SIG-M5 treated with dmso at 0.1 percent for 504 hours (cell line): ENCODE results near the gene THSD7B.
"Not testable (repeated sequence)": the region's sequence is repeated elsewhere in the genome, so short reads cannot be mapped to it uniquely, and the experiment has no call there.

Experiments used
- DNase-seq: peaks from one replicate; lab custom pipeline; 2025; ENCODE audit not compliant: unreplicated experiment; lab: John Stamatoyannopoulos, UW

THSD7B gene

DNA sequence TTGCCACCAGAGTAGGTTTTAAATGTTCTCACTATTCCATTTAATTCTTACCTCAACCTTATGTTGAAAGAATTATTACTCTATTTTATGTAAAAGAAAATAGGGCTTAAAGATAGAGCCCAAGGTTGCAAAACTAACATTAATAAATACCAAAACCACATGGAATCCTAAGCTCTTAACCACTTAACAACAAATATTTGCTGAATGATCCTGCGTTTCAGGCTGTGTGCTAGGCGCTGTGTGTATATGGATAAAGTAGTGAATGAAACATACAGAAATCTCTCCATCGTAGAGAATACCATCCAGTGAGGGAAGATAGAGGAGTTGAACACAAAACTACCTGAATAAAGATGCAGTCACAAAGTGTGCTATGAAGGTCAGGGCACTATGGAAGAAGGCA is 485.1 kb downstream of the THSD7B start:
- DNase-seq = no peak

DNA sequence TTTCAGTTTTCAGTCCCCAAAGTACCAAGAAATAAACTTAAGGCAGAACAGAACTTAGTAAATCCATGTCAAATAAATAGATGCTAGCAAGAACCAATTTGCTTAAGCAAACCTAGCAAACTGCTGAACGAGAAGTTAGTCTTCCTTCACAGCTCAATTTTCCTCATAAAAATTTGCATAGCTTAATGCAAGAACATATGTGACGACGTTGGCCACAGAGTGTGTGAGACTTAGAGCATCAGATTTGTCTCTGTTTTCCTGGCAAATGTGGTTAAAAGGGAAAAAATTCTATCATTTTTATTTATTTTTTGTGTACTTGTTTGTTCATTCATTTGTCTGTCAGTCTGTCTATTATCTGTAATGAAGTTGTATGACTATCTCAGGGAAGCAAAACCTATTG is 485.7 kb downstream of the THSD7B start:
- no peak for DNase-seq

DNA sequence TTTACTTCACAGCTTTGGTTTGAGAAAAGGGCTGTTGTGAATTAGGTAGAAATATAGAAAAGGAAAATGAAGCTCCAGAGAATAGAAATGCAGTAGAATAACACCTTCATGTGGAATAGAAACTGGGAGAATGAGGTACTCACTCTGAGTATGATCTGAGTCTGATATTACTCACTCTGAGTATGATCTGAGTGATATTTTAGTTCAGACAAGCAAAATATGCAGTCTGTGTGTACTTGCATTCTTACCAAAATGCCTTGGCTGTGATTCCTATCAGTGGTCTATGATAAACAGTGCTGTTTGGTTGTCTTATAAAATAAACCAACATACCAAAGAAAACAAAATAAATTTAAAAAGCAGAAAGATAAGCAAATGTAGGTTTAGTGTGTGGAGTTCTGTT is 487.6 kb downstream of the THSD7B start:
- DNase-seq = no peak

DNA sequence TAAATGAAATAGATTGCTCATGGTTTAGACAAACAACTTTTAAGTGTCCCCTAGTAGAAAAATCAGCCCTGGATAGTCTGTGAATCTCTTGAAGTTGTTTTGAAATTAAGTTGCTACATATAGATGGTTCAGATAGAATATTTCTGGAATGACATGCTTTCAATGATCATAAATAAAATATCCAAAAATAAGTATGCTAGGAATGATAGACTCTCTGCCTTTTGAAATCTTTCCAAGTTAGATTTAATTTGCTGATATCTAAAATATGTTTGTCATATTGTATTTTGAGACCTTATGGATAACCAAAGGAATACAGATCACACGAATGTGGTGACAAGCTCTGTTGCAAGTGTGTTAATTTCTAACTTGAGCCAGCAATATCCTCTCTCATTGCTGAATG is 488.7 kb downstream of the THSD7B start:
- DNase-seq = no peak

DNA sequence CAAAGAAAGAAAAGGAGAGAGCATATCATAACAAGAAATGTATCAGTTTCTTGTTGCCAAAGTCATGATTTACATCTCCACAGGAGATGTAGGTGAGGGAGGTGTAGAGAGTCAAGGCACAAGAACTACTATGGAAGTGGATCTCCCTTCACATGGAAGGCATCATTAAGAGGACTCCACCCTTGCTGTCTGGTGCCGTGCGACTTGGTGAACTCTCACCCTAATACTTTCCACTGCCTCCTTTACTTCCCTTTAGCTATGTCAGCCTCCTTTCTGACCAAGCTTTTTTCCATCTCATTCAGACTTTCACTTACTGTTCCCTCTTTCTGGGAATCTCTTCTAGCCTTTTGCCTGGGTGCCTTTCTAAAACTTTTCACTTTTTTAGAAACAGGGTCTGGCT is 490.0 kb downstream of the THSD7B start:
- DNase-seq = no peak

DNA sequence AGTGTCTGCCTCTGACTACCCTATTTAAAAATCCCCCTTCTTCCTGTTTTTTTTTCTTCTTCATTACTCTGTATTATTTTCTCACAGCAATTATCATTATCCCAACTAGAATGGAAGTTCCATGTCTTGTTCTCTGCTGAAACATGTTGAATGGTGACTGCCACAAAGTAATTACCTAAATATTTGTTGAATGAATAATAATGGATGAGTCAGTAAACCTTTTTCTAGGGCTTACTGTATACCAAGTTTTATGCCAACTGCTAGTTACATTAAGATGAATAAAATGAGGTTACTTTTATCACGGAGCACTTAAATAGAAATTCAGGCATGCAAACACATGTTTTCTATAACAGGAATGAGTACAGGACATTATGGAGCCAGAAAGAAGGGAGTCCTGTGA is 490.6 kb downstream of the THSD7B start:
- DNase-seq = no peak

DNA sequence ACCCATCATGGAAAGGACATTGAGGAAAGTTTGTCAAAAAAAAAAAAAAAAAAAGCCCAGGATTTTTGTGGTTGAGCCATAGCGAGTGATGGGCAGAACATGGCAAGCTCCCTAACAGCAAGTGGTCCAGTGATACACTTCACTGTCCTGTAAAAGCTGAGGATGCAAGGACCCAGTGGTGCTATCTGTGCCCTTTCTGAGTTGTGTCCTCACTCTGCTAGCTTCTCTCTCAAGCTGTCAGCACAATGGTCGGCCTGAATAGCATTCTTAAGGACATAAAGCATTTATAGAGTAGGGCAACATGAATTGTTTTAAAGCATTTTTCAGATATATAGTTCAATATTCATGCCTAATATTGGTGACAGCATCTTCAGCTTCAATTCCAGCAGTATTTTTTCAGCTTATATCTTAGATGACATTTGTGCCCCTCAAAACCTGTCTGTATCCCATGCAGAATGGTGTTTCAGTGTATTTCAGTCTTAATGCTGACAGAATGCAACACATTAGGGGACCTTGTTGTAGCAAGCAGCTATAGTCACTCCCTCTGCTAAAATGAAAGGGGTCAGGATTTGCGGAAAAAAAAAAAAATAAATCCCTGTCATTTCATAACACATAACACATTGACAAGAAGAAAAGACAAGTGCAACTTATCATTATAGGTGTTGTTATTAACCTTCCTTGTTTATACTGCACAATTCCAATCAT is 496.7 kb downstream of the THSD7B start:
- DNase-seq = no peak

DNA sequence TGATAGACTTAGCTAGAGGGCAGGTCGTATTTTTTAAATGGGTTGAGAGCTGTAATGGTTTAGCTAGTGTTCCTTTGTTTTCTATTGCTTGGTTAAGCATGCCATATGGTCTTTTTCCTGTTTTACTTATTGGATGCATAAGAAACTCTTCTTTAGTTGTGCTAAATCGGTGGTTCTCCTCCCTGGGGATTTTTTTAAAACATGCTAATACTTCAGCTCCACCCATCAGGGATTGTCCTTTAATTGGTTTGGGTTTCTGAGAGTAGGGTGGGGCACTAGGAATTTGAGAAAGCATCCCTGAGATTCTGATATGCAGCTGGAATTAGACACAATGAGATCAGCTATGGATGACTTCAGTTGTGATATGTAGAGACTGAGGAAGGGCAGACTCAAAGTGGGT is 497.2 kb downstream of the THSD7B start:
- no peak for DNase-seq

DNA sequence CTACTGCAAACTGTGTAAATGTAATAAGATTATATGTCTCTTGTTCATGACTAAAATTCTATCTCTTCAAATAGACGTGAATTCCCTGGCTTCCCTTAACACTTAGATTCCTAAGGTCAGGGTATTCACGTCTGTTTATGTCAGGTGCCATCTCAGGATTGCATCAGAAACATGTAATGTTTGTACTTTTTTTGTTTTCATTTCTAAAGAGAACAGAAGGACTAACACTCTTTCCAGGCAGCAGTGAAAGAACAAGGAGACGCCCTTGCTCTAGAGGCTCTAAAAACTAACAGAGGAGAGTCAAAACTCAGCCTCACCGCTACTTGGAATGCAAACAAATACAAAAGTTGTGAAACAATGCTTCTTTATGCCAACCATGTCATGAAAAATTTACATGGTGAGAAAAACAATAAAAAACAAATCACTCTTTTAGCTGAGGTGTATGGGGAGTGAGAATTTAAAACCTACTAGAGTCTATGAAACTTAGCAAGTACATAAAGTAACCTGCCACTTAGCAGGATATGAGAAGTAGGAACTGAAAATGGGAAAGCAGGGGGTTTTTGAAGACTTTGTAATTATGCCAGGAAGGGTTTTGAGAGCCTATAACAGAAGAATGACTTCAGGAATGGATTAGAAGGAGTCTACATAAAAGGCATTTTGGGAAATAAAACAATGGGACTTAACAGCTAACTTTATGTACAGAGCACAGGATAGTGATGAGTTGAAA is 522.7 kb downstream of the THSD7B start:
- no peak for DNase-seq

DNA sequence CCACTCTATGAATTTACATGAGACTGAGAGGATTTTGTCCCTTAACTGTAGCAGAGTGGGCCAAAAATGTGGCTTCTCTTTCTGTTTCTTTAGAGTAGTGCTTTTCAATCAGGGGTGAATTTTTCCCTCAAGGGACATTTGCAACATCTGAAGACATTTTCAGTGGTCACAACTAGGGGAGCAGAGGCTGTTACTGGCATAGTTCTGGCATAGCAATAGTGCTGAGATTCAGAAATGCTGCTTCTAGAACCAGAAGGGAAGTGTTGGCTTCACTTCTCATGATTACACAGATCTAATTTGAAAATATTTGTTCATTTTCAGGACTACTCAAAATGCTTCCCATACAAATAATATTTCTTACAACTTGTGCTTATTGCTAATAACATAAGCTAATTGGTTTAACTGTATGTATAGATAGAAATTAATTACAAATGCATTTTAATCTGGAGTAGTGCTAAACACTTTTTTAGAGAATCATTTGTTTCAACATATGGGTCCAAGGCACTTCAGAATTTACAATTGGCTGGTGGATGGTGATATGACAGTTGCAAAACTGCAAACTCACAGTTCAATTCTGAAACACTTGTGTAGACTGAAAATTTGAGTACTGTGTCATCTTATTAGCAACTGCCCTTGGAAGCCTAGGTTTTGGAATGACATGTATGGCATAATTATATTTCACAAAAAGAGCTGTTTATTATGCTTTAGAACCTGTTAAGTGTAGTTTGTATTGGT is 526.7 kb downstream of the THSD7B start:
- DNase-seq = no peak

DNA sequence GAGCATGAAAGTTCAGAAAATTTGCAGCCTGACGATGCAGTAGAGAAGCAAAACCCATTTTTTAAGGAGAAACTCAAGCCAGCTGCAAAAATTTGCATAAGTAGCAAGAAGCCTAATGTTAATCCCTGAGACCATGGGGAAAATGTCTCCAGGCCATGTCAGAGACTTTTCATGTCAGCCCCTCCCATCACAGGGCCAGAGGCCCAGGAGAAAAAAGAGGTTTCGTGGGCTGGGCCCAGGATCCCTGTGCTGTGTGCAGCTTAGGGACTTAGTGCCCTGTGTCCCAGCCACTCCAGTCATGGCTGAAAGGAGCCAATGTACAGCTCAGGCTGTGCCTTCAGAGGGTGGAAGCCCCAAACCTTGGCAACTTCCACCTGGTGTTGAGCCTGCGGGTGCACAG is 533.0 kb downstream of the THSD7B start:
- DNase-seq = no peak

DNA sequence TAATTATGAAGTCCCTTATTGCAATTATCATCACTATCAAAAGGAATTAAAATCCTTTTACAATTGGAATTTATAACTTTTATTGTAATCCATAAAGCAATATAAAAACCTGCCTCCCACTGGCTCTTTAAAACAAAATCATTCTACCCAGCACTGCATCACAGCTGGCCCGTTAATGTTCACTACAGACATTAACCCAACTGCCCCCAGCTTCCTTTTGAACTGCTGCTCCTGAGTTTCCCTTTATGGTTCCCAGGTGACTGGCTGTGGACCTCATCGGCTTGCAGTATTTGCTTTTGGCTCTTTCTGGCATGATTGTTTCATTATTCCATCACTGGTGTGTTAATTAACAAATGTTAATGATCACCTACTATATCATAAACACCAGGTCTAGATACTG is 535.6 kb downstream of the THSD7B start:
- DNase-seq = no peak

DNA sequence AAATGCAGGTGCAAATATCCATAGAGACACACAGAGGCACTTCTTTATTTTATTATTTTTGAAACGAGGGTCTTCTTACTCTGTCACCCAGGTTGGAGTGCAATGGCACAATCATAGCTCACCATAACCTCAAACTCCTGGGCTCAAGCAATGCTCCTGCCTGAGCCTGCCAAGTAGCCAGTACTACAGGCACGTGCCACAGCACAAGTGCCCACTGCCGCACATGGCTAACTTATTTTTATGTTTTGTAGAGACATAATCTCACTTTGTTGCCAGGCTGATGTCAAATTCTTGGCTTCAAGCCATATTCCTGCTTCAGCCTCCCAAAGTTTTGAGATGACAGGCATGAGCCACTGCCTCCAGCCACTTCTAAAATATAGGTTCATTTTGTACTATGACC is 537.6 kb downstream of the THSD7B start:
- no peak for DNase-seq

DNA sequence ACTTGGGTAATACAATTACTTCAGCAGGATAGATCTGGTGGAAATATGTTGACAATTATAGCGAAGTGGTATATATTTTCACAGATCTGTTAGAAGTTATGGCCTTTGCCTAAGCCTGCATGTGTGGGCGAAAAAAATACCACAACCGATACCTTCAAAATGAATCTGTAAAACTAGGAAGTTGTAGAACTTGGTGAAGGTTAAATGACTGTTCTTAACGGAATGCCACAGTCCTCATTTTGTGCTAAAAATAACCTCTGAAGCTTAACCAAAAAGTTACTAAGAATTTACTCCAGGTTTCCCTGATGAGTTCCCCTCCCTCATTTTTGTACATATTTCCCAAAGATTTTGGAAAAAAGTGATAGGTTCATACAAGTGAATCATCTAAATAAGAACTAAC is 550.7 kb downstream of the THSD7B start:
- DNase-seq = no peak

DNA sequence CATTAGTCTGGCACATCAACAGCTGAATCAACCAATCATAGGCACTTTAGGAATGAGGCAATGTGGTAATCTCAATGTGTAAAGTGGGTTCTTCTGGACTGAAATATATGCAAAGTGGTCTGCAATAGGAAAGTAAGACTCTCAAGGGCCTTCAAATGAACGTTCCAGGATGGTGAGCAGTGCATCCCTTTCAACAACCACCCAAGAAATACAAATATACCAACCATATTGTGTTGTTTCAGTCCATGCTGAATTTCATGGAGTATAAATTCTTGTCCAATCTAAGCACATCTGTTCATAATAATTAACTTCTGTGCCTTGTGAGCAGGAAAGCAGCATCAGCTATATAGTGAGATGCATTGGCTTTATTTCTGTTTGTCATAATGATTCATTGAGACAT is 556.2 kb downstream of the THSD7B start:
- no peak for DNase-seq

DNA sequence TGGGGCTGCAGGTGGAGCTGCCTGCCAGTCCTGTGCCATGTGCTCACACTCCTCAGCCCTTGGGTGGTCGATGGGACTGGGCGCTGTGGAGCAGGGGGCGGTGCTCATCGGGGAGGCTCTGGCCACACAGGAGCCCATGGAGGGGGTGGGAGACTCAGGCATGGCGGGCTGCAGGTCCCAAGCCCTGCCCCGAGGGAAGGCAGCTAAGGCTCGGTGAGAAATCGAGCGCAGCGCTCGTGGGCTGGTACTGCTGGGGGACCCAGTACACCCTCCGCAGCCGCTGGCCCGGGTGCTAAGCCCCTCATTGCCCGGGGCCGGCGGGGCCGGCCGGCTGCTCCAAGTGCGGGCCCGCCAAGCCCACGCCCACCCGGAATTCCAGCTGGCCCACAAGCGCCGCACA is 566.2 kb downstream of the THSD7B start:
- not testable (repeated sequence) for DNase-seq

DNA sequence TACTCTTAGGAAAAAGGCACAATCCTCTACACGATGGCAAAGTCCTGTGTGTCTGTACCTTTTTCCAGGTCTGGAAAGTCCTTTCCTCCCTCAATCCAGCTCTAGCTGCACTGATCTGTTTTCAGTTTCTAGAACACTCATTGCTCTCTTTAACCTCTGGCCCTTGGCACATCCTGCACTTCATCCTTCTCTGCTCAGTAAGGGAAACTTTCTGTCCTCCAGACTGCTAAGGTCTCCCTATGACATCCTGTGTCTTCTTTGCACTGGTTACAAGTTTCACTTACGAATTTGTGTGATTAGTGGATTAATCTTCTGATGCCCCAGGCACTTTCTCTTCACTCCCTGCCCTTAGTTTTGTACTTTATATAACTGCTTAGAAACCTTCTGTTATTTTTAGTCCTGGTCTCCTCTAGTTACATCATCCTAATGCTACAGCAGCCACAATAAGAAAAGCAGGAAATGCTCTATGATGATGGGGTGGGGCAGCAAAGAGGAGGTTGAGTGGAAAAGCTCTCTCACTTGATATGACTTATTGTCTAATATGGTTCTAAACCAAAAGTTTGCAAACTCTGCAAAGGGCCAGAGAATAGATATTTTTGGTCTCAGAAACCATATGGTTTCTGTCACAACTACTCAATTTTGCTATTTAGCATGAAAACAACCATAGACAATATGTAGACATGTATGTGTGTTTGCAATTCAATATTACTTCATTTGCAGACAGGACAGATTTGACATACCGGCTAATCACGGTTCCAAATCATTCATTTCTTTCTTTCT is 568.2 kb downstream of the THSD7B start:
- DNase-seq = peak; percentile 27

DNA sequence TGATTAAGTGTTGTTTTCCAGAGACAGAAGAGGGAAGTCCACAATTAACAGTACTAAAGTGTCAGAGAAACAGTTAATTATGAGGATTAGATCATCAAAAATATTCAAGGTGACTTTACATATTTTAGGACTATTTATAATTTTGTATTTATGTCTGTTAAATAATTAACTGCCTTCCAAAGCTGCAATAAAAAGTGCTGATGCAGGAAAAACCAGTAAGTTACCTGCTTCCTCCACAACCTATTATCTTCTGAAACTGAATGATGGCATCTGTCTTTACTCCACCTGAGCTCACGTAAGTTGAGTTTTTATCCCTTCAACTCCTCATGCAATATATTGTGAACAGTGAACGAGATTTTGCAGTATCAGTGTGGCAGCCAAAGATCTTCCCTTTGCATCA is 570.7 kb downstream of the THSD7B start:
- DNase-seq = no peak

DNA sequence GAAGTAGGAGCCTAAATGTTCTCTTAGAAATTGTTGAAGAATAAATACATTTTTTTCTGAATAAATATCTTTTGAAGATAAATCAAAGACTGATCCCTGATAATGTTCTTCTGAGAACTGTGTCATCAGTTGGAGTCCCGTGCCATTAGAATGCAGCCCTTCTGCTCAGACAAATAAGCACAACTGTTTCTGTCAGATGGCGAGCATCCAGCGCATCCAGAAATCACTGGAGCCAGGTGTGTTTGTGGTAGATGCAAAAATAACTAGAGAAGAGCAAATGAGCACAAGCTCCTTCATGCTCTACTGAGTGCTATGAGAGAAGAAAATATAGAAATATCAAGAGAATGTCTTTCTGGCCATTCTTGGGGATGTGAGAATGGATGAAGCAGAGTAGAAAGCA is 573.7 kb downstream of the THSD7B start:
- no peak for DNase-seq

DNA sequence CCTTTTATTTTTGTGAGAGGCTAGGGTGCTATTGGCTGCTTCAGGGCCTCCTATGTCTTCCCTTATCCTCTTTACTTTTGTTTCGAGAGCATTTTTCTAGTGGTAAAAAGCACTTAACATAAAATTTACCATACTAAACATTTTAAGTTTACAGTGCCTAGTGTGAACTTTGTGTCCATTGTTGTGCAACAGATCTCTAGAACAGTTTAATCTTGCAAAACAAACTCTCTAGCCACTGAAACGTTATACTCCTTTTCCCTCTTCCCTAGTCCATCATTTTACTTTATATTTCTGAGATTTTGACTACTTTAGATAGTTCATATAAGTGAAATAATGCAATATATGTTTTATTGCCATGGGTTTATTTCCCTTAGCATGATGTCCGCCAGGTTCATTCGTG is 580.6 kb downstream of the THSD7B start:
- no peak for DNase-seq

DNA sequence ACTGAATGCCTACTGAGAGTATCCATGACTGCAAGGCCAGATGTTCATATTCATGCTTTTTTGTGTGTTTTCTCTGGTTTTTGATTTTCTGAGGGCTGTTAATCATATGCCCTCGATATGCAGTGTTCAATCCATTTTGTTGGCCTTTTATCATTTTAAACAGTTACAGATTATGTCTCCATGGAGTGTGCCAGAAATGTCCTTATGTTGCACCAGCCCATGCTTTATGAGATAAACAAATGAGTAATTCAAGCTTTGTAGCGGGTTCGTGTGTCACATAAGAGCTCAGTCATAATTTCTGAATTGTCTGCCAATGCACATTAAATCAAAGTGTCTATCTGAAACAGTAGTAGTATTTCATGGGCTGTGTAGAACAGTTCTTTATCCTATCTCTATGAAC is 583.0 kb downstream of the THSD7B start:
- DNase-seq = no peak
